ENCODE measurements around the gene BNIP1. TPM values are rescaled to one million over a fixed set of nuclear protein-coding genes. Genes with fewer than 3 reads are reported as not detected.
A peak's percentile ranks its signal among the peaks of the same experiment; 100 is the strongest.
"Not testable (repeated sequence)": the region's sequence is repeated elsewhere in the genome, so short reads cannot be mapped to it uniquely, and the experiment has no call there.

Gene BNIP1, protein sequence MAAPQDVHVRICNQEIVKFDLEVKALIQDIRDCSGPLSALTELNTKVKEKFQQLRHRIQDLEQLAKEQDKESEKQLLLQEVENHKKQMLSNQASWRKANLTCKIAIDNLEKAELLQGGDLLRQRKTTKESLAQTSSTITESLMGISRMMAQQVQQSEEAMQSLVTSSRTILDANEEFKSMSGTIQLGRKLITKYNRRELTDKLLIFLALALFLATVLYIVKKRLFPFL
- total RNA-seq = 13.9 and 19.7 TPM in 2 replicates

- peak; percentile 98 for DNase-seq
Measured at GRCh38 chr5:173144200-173145176, at the start of gene BNIP1. BNIP1 (plus strand) TSS chr5:173144531; CDS start chr5:173144546, 15 bp downstream.

- DNase-seq = no peak
Measured at GRCh38 chr5:173098787-173099186, 45.5 kb upstream of the BNIP1 start.

GRCh38 chr5:173099461-173099860 lies 44.9 kb upstream of the BNIP1 start:
- no peak for DNase-seq

- no peak for DNase-seq
Measured at GRCh38 chr5:173101245-173101644, 43.1 kb upstream of the BNIP1 start.

- no peak for DNase-seq
Measured at GRCh38 chr5:173103411-173103810, 40.9 kb upstream of the BNIP1 start.

GRCh38 chr5:173108914-173109313 lies 35.4 kb upstream of the BNIP1 start:
- peak; percentile 51 for DNase-seq

DNA sequence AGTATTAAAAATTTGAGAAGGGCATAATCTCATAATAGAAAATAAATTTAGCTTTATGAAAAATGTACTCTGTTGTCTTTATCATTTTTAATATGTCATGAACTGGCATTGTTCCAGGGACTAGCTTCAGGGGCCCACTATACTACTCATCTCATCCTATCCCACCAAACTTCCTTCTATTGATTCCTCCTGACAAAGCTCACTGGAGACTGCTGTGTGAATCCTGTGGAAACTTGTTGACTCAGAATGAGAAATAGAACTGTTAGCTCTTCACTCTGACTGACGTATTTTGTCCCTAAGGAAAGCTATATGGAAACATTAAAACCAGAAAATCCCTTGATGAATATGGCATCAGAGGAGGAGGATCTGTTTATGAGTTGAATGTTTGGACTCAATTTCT lies 29.8 kb upstream of the BNIP1 start:
- DNase-seq = peak; percentile 66

- DNase-seq = no peak
Measured at GRCh38 chr5:173119719-173120118, 24.6 kb upstream of the BNIP1 start.

GRCh38 chr5:173123416-173123815 lies 20.9 kb upstream of the BNIP1 start:
- DNase-seq = no peak

DNA sequence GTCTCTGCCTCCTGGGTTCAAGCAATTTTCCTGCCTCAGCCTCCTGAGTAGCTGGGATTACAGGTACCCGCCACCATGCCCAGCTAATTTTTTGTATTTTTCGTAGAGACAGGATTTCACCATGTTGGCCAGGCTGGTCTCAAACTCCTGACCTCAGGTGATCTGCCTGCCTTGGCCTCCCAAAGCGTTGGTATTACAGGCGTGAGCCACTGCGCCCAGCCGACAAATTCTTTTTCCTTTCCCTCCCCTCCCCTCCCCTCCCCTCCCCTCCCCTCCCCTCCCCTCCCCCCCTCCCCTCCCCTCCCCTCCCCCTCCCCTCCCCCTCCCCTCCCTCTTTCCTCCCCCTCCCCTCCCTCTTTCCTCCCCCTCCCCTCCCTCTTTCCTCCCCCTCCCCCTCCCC lies 12.2 kb upstream of the BNIP1 start:
- DNase-seq = not testable (repeated sequence)

DNA sequence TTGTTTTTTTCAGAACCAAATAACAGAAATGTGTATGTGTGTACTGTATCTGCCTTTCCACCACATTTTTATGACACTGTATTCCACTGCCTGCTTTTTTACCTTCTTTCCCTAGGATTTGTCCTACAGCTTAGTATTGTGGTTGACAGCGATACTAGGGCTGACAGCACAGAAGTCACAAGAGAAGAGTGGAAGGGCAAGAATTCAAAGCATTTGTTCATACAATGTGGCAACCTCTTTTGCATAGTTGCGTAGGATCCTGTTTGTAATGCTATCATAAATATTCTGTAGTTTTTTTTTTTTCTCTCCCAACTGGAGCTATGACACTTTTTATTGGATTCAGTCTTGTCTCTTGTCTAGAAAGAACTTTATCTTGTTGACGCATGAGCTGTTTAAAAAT lies 5.6 kb upstream of the BNIP1 start:
- DNase-seq = no peak

DNA sequence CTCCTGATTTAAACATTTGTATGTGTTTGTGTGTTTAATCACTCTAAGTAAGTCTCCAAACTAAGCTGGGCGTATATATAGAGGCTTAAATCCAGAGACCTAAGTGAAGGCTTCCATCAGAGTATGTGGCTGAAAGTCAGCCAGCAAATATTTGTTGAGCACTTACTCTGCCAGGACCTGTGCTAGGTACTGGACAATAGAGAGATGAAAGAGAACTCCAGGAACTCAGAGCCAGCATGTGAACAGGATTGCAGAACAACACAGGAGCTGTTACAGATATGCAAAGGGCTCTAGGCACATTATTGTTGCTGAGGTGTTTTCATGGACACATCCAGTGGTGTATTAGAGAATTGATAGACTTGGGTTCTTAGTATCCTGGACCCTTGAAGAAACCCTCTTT lies 4.7 kb upstream of the BNIP1 start:
- no peak for DNase-seq

- no peak for DNase-seq
Measured at GRCh38 chr5:173140769-173141168, 3.6 kb upstream of the BNIP1 start.

DNA sequence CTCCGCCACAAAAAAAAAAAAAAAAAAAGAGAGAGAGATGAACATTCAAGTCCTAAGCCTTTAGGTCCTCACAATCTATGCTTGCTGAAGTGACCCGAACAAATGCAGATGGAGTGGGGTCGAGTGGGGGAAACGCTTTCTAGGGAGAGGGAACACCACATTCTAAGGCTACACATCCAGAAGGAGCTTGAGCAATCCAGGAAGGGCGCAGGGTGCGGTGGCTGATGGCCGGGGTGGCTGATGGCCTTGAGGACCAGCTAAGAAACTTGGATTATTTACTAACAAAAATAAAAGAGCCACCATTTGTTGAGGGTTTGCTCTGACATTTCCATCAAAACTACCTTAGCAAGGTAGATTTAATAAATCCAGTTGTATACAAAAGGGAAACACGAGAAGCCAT lies 764 bp upstream of the BNIP1 start:
- no peak for DNase-seq

- no peak for DNase-seq
Measured at GRCh38 chr5:173148354-173148753, 4.0 kb downstream of the BNIP1 start.

GRCh38 chr5:173152547-173152946 lies 8.2 kb downstream of the BNIP1 start:
- DNase-seq = no peak

DNA sequence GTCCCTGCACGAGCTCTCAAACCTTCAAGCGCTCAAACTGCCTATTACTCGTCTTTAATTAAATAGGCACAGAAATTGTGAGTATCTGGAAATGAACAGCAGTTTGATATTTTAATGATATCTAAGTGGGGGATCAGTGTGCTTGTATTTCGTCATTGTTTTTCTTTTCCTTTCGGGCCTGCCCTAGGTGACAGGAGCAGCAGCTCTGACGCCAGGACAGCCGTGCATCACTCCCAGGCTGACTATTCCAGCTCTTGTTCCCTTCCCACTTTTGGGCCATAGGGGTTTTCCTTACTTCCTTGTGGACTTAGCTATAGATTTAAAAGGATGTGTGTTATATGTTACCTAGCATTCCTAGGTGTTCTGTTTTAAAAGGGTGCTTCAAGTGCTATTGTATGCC lies 9.5 kb downstream of the BNIP1 start:
- no peak for DNase-seq

DNA sequence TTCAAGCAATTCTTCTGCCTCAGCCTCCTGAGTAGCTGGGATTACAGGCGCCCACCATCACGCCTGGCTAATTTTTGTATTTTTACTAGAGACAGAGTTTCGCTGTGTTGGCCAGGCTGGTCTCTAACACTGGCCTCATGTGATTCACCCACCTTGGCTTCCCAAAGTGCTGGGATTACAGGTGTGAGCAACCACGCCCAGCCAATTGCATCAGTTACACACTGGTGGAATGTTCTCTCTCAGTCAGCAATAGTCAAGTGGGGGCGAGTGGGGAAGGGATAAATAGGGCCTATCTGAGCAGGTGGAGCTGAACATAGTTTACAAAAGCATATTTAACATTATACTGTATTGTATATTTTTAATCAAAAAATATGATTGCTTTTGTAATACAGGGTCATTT lies 10.3 kb downstream of the BNIP1 start:
- DNase-seq = not testable (repeated sequence)

GRCh38 chr5:173155912-173156311 lies 11.6 kb downstream of the BNIP1 start:
- DNase-seq = no peak

DNA sequence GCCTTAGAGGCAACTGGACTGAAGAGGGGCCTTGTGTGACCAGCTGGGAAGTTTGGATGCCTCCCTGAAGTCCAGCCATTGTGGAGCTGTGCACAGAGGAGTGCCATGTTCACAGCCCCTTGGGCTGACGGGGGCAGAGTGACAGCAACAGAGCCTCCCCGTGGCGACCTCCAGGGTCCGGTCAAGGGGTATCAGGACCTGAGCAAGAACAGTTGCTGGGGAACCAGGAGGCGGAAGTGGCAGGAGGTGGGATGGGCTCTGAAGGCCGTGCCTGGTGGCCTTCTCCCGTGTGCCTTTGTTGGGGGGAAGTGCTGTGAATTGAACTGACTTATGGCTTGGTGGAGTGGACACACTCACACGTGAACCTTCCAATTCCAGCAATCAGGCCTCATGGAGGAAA lies 14.0 kb downstream of the BNIP1 start:
- DNase-seq = no peak

DNA sequence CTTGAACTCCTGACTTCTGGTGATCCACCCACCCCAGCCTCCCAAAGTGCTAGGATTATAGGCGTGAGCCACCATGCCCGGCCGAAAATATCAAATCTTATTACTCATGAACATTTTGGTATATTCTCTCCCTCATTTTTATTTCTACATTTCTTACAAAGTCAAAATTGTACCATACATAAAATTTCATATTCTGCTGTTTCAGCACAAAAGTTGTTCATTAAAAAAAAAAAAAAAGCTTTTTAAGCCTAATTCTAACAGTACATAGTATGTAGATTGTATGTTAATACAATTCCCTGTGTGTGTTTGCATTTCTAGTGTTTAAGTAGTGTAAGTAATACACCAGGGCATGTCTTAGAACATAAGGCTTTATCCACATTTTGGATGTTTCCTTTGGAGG lies 14.9 kb downstream of the BNIP1 start:
- DNase-seq = no peak

DNA sequence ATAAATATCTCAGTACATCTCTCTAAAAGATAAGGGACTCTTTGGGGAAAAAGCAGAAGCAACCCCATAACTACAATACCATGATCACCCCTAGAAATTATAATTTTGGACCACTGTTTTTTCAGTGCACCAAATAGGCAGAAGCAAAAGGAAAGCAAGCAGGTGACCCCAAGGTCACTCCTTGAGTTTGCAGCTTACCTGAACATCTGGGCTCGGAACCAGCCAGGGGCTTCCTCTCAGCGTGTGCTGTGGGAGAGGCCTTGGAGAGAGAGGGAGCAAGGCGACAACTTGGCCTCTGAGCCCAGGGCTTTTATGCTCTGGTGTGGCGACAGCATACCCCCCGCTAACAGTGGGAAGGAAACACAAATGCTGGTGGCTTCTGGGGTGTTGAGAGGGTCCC lies 16.8 kb downstream of the BNIP1 start:
- no peak for DNase-seq

DNA sequence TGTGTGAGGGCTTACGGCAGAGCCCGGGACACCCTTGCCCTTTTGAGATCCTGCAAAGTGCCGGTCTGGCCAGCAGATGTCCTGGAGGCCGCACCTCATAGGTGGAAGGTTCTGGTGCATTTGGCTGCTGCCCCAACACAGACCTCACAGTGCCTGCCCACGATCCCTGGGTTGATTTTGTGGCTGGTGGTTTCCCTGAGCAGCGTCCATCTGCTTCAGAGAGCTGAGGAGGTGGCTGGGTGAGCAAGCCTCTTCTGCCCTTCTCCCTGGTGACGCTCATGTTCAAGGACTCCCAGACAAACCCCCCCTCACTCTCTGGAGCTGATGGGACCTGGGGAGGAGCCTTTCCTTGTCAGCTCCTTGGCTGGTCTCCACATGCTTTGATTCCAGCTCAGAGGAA lies 18.9 kb downstream of the BNIP1 start:
- no peak for DNase-seq
